ENCODE data around the gene CLECL1. TPM values are rescaled to one million over a fixed set of nuclear protein-coding genes. Genes with fewer than 3 reads are reported as not detected.

CLECL1 gene
- total and polyA plus RNA-seq, 3 donors from 2014 or later, result 1.4 TPM; not detected in 2

DNA sequence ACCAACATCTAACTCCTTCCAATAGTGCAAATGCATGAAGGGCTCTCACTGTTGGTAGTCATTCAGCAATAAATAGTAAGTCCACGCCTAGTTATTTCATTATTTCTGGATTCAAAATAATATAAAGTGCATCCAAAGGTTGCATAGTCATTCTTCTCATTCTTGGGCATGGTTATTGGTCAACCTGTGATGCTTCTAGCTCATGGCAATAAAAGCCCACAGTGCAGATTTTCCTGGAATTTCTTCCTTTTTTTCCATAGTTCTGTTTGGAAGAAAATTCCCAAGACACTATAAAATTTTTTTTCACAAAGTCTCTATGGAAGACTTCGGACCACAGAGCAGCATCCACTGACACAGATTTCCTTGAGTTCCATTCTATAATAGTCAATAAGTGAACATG lies 20.2 kb upstream of the CLECL1 start:
- H3K4me3 ChIP-seq, result no peak overlapping the region
- no peaks in the 10 kb centered on the region for H3K4me1 ChIP-seq
- H3K27me3 ChIP-seq, result no peaks in the 10 kb centered on the region
- no peaks in the 10 kb centered on the region for H3K36me3 ChIP-seq (ENCODE audit: low read depth, missing control alignments)
- WGBS, 2 donors, result 89 to 93% methylated on average over 2 of the region's 2 CpGs
- TF ChIP-seq, protein P1, sequence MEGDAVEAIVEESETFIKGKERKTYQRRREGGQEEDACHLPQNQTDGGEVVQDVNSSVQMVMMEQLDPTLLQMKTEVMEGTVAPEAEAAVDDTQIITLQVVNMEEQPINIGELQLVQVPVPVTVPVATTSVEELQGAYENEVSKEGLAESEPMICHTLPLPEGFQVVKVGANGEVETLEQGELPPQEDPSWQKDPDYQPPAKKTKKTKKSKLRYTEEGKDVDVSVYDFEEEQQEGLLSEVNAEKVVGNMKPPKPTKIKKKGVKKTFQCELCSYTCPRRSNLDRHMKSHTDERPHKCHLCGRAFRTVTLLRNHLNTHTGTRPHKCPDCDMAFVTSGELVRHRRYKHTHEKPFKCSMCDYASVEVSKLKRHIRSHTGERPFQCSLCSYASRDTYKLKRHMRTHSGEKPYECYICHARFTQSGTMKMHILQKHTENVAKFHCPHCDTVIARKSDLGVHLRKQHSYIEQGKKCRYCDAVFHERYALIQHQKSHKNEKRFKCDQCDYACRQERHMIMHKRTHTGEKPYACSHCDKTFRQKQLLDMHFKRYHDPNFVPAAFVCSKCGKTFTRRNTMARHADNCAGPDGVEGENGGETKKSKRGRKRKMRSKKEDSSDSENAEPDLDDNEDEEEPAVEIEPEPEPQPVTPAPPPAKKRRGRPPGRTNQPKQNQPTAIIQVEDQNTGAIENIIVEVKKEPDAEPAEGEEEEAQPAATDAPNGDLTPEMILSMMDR (IDR thresholded peaks at IDR 0.05), result no peak
- no peak for TF ChIP-seq POLR2A (IDR thresholded peaks at IDR 0.05)
- no peak overlapping the region for H3K27ac ChIP-seq
- intact Hi-C loops (cut with DNase I; ENCODE audit: low total_unique reads), result no loop called here
- DNase-seq, result no peak
- no peaks in the 10 kb centered on the region for H3K9me3 ChIP-seq

- no peak overlapping the region for H3K27ac ChIP-seq
- TF ChIP-seq, protein P1 (IDR thresholded peaks at IDR 0.05), result no peak
- no peak for TF ChIP-seq POLR2A (IDR thresholded peaks at IDR 0.05)
- no peak overlapping the region for H3K4me3 ChIP-seq
- no peaks in the 10 kb centered on the region for H3K27me3 ChIP-seq
- no peaks in the 10 kb centered on the region for H3K9me3 ChIP-seq
- DNase-seq, result no peak
- no peaks in the 10 kb centered on the region for H3K4me1 ChIP-seq
- WGBS, 2 donors, result 91 to 97% methylated on average over 2 of the region's 2 CpGs
- H3K36me3 ChIP-seq (ENCODE audit: low read depth, missing control alignments), result no peaks in the 10 kb centered on the region
- intact Hi-C loops (cut with DNase I; ENCODE audit: low total_unique reads), result no loop called here
Observed at GRCh38 chr12:9752145-9752933, 19.4 kb upstream of the CLECL1 start.

GRCh38 chr12:9751204-9752144 lies 18.6 kb upstream of the CLECL1 start:
- Histone ChIP-seq H3K4me1 (no peaks in the 10 kb centered on the region), H3K27me3 (no peaks in the 10 kb centered on the region), H3K36me3 (ENCODE audit: low read depth, missing control alignments) (no peaks in the 10 kb centered on the region), H3K27ac (no peak overlapping the region), H3K9me3 (no peaks in the 10 kb centered on the region), H3K4me3 (peak overlapping the region in 1 of 2 donors; percentile 9)
- intact Hi-C loops (cut with DNase I; ENCODE audit: low total_unique reads), result no loop called here
- TF ChIP-seq, protein P1 (IDR thresholded peaks at IDR 0.05), result peak; percentile 26 to 66 (median 29)
- no peak for TF ChIP-seq POLR2A (IDR thresholded peaks at IDR 0.05)
- no peak for DNase-seq
- WGBS, 2 donors, result 35 to 36% methylated on average over 9 of the region's 9 CpGs

GRCh38 chr12:9750276-9751203 lies 17.6 kb upstream of the CLECL1 start:
- Histone ChIP-seq H3K4me3 (peak overlapping the region in 1 of 2 donors; percentile 9), H3K4me1 (no peaks in the 10 kb centered on the region), H3K9me3 (no peaks in the 10 kb centered on the region), H3K27ac (no peak overlapping the region), H3K36me3 (ENCODE audit: low read depth, missing control alignments) (no peaks in the 10 kb centered on the region), H3K27me3 (no peaks in the 10 kb centered on the region)
- 11 to 13% methylated on average over 20 of the region's 20 CpGs for WGBS, 2 donors
- no peak for TF ChIP-seq POLR2A (IDR thresholded peaks at IDR 0.05)
- TF ChIP-seq, protein P1 (IDR thresholded peaks at IDR 0.05), result peak; percentile 73 to 83 (median 80)
- intact Hi-C loops (cut with DNase I; ENCODE audit: low total_unique reads), result no loop called here
- peak; percentile 63 for DNase-seq
